GM18517 (cell line): ENCODE results near the gene FLT1.

ENCODE experiments used
- ATAC-seq: cut with Tn5 transposase; IDR thresholded peaks from one replicate; pipeline ENCODE4 v1.9.1; 2021; ENCODE audit warnings: mild to moderate bottlenecking, moderate library complexity; ENCODE audit not compliant: unreplicated experiment

FLT1 gene

GRCh38 chr13:28429685-28430290 lies 65.1 kb downstream of the FLT1 start:
- peak; percentile 95 for ATAC-seq

- no peak for ATAC-seq
These were observed 65.8 kb downstream of the FLT1 start for GRCh38 chr13:28429096-28429495.

DNA sequence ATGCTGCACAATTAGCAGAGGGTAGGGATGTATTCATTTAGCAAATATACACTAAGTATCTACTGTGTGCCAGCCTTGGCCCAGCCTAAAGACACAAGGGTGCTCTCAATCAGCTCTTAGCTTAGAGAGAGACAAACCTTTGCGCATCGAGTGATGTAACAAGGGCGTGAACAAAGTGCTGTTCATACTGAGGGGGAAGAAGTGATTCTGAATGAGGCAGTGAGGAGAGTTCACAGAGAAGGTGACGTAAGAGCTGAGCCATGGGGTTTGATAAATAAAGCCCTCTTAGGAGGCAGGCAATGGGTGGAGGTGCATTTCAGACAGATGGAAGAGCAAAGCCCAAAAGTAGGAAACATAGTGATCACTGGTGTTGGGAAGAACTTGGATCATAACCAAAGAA lies 68.5 kb downstream of the FLT1 start:
- no peak for ATAC-seq

DNA sequence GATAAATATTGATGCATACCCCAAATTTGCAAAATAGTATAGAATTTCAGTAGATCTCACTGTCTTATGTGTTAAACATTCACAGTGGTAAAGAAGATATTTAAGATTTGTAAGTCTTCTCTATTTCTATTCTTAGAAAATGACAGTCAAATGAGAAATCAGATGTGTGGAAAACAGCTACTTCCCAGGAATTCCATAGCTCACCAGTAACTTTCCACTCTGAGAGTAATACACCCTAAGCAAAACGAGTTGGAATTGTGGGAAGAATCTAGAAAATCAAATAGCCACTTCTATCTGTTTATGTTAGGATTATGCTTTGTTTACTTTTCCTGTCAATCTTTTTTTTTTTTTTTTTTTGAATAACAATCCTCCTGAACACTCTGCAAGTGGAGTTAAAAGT lies 69.1 kb downstream of the FLT1 start:
- no peak for ATAC-seq

DNA sequence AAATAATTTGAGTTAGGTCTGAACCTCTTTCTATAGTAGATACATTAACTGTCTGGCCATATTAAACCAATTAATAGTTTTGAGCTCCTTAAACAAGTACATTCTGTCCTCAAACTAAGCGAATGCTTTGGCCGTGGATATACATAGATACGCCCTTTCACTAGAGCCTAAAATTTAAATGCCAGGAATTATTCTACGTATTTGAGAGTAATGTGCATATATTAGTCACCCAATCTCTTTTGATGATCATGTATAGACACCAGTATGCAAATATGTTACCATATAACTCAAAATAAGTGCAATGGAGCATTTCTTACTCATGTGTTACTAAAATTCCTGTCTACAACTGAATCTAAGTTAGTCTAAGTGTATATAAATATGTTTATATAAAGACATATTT lies 70.4 kb downstream of the FLT1 start:
- ATAC-seq = no peak

- ATAC-seq = peak; percentile 70
These were observed 71.9 kb downstream of the FLT1 start for GRCh38 chr13:28423010-28423409.

GRCh38 chr13:28421676-28422410 lies 73.1 kb downstream of the FLT1 start:
- no peak for ATAC-seq

DNA sequence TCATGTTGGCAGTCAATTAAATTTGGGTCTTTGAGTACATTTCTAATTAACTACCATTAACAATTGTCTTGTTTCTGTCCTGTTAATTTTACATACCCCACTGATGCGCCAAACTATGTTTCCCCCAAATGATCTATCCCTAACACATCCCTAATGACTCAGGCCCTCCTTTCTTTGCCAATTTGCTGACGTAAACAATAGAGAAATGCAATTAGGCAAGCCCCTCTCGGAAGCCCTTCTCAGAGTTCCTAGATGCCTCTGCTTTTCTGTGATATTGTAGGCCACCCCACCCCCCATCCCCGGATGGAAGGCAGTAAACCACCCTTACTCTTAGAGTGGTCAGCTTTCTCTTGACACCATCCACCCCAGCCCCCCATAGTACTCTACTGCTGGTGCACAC lies 74.2 kb downstream of the FLT1 start:
- no peak for ATAC-seq

GRCh38 chr13:28415994-28416421 lies 78.9 kb downstream of the FLT1 start:
- ATAC-seq = no peak

DNA sequence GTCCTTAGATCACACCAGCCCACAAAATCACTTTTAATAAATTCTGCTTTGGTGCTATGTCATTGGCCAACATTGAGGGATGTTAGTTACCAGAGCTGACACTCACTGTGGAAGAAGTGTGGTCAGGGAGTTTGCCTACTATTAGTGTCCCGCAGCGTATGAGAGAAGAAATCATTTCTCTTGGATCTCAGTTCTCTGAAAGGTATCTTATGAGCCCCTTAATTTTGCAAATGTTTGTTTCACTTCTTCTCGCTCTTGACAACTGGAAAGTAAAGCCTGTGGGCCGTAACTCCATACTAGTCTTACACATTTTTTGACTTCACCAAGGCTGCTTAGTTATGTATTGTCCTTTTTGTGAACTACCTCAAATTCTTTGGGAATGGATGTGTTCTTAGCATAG lies 80.9 kb downstream of the FLT1 start:
- ATAC-seq = no peak

DNA sequence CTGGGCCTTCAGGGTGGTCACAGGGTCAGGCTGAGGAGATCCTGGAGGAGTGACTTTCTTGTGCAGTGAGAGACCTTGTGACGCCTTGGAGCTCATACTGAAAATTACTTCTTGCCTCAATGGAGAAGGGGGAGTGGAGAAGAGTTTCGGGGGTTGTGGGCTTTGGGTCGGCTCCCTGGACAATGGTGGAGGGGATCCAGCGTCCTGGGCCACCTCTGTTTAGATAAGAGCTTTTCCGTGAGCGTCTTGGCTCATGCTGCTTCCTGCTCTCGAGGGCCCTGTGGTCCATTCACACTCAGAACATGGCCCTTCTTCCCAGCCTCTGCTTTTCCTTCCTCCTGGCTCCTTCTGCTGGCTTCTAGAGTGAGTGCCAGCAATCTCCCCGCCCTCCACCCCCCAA lies 81.9 kb downstream of the FLT1 start:
- ATAC-seq = no peak

DNA sequence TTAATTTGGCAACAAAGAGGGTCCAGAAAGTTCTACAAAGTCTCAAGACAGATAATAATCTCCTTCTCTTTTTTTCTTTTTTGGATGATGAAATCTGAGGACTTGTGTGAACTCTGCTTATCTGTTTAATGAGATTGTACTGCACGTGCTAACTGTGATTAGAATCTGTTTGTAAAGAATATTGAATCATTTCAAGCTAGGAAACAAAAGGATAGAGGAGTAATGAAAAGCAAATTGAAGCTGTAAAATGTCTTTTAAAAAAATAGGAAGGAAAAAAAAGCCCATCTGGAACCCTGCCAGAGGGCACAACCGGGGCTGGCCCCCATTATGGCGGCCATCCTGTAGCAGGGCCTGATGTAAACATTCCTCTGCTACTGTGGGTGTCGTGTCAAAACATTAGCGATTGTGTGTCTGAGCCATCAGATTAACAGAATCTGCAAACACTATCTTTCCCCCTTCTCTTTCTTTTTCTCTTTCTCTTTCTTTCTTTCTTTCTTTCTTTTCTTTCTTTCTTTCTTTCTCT lies 83.0 kb downstream of the FLT1 start:
- no peak for ATAC-seq

GRCh38 chr13:28410096-28410495 lies 84.8 kb downstream of the FLT1 start:
- no peak for ATAC-seq

DNA sequence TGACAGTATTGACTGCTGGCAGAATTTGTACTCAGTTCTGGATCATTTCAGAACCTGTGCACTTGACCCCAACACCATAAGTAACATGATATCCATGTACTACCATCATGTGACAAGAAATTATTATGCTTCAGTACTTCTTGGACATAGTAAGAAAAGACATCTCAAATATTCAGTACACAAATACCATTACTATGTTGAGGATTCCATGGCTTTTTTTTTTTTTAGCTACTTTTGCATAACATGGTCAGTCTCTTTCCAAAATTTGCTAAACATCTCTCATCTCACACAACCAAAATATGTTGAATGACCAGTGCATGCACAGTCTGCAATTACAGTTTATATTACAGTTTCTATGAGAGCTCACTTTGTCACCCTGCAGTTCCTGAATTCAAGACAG lies 85.3 kb downstream of the FLT1 start:
- ATAC-seq = no peak

- no peak for ATAC-seq
These were observed 86.1 kb downstream of the FLT1 start for GRCh38 chr13:28408863-28409262.

- ATAC-seq = no peak
These were observed 86.6 kb downstream of the FLT1 start for GRCh38 chr13:28408235-28408848.

DNA sequence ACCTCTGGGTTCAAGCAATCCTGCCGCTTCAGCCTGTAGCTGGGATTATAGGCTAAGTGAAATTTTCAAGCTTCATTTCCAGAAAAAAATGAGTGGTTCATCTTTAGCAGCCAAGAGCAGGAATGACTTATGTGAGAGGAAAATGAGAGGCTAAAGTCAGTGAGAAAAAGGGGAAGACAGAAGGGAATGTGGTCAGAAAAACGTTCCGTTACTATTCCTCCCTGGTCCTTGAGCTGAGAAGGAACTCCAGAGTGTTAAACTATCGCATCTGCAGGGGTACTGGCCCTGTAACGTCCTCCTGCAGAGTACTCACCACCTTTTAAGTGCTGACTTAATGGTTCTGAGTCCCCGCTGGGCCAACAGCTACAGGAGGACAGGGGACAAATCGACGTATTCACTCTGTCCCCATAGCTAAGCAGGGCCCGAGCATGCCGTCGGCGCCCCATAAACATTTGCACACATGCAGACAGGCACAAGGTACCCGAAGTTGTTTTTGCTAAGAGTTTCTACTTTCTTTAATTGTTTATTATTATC lies 88.1 kb downstream of the FLT1 start:
- no peak for ATAC-seq

GRCh38 chr13:28402057-28402381 lies 92.9 kb downstream of the FLT1 start:
- no peak for ATAC-seq

- ATAC-seq = no peak
These were observed 93.4 kb downstream of the FLT1 start for GRCh38 chr13:28401303-28402056.

DNA sequence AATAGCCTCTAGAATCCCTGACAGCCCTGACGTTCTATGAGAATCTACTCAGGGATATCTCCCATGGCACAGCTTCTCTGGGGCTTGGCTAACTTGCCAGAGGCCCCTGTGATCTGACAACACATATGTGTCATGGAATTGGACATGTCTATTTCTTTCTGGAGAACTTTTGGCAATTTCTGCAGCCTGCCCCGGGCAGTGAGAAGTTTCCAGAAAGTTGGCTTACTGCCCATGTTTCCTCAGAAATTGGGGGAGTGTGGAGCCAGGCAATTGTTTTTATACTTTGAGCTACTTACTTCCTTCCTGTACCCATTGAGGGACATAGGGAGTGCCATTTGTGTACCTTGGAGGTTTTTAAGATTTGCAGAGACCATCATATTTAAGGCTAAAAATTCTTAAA lies 98.9 kb downstream of the FLT1 start:
- ATAC-seq = no peak

GRCh38 chr13:28394422-28394821 lies 100.5 kb downstream of the FLT1 start:
- no peak for ATAC-seq
